ENCODE data around the gene MB21D2.

Gene MB21D2

GRCh38 chr3:192915722-192916121 lies 1.9 kb downstream of the MB21D2 start:
- peak overlapping the region; percentile 94 for H3K4me3 ChIP-seq (ENCODE audit: low read length)
- DNase-seq (ENCODE audit: low read depth): no peak
- TF ChIP-seq CTCF (conservative IDR thresholded peaks at IDR 0.05; ENCODE audit: low read length): no peak

- H3K4me3 ChIP-seq (ENCODE audit: low read length): peak overlapping the region; percentile 94; the same call in 1 of the 2 replicates
- TF ChIP-seq CTCF (conservative IDR thresholded peaks at IDR 0.05; ENCODE audit: low read length): peak; percentile 51
- DNase-seq (ENCODE audit: low read depth): peak; percentile 68
These were observed 2.4 kb downstream of the MB21D2 start for GRCh38 chr3:192915304-192915703.

- H3K4me3 ChIP-seq (ENCODE audit: low read length): no peak overlapping the region
- no peak for TF ChIP-seq CTCF (conservative IDR thresholded peaks at IDR 0.05; ENCODE audit: low read length)
- no peak for DNase-seq (ENCODE audit: low read depth)
These were observed 2.8 kb downstream of the MB21D2 start for GRCh38 chr3:192914848-192915247.

GRCh38 chr3:192913540-192913939 lies 4.1 kb downstream of the MB21D2 start:
- no peak for TF ChIP-seq CTCF (conservative IDR thresholded peaks at IDR 0.05; ENCODE audit: low read length)
- no peak for DNase-seq (ENCODE audit: low read depth)
- no peak overlapping the region for H3K4me3 ChIP-seq (ENCODE audit: low read length)

- no peak overlapping the region for H3K4me3 ChIP-seq (ENCODE audit: low read length)
- TF ChIP-seq CTCF (conservative IDR thresholded peaks at IDR 0.05; ENCODE audit: low read length): no peak
These were observed 6.4 kb downstream of the MB21D2 start for GRCh38 chr3:192911293-192911692.

GRCh38 chr3:192907784-192908183 lies 9.9 kb downstream of the MB21D2 start:
- no peak for TF ChIP-seq CTCF (conservative IDR thresholded peaks at IDR 0.05; ENCODE audit: low read length)
- no peak overlapping the region for H3K4me3 ChIP-seq (ENCODE audit: low read length)
- no peak for DNase-seq (ENCODE audit: low read depth)

More at GRCh38 chr3:192911293-192911692, 6.4 kb downstream of the MB21D2 start:
- no peak for DNase-seq (ENCODE audit: low read depth)

GRCh38 chr3:192906940-192907339 lies 10.7 kb downstream of the MB21D2 start:
- DNase-seq (ENCODE audit: low read depth): no peak

More at GRCh38 chr3:192906940-192907339, 10.7 kb downstream of the MB21D2 start:
- H3K4me3 ChIP-seq (ENCODE audit: low read length): no peak overlapping the region
- no peak for TF ChIP-seq CTCF (conservative IDR thresholded peaks at IDR 0.05; ENCODE audit: low read length)

All from AG10803 (cell line).